Fibroblast of skin of back (primary cell): Measurements from ENCODE around the gene AP1G1. TPM values are rescaled to one million over a fixed set of nuclear protein-coding genes. Genes with fewer than 3 reads are reported as not detected.
"Not testable (repeated sequence)": the region's sequence is repeated elsewhere in the genome, so short reads cannot be mapped to it uniquely, and the experiment has no call there.

ENCODE experiments used
- DNase-seq: peaks from one replicate; pipeline ENCODE4 v3.0.0-alpha.2; 2013
- polyA plus RNA-seq, 2 experiments: library from polyadenylated mRNA; unstranded; fragments of 120-200 nt; gene quantifications; one replicate each; pipeline ENCODE4 v1.2.1, GENCODE V29; 2013; ENCODE audit not compliant: insufficient read length in 2 of 2

Gene AP1G1
- polyA plus RNA-seq (2013, experiment 1 of 2; ENCODE audit: insufficient read length): 47.4 TPM
- 50.0 TPM for polyA plus RNA-seq (2013, experiment 2 of 2; ENCODE audit: insufficient read length)

GRCh38 chr16:71808593-71809459, at the start of gene AP1G1:
TSS of gene AP1G1 (minus strand) at chr16:71808834. CDS start at chr16:71789479, 19,355 bp downstream.
- DNase-seq: peak; percentile 99

GRCh38 chr16:71855937-71856662, 47.5 kb upstream of the AP1G1 start:
- DNase-seq: no peak

- no peak for DNase-seq
These were observed 45.8 kb upstream of the AP1G1 start for GRCh38 chr16:71854369-71854948.

GRCh38 chr16:71853413-71853812, 44.8 kb upstream of the AP1G1 start:
- DNase-seq: no peak

- DNase-seq: no peak
These were observed 43.9 kb upstream of the AP1G1 start for GRCh38 chr16:71852561-71852960.

GRCh38 chr16:71852158-71852557, 43.5 kb upstream of the AP1G1 start:
- DNase-seq: no peak

- no peak for DNase-seq
These were observed 43.1 kb upstream of the AP1G1 start for GRCh38 chr16:71851746-71852145.

- no peak for DNase-seq
These were observed 40.0 kb upstream of the AP1G1 start for GRCh38 chr16:71848622-71849021.

- no peak for DNase-seq
These were observed 38.5 kb upstream of the AP1G1 start for GRCh38 chr16:71847096-71847495.

GRCh38 chr16:71846431-71846830, 37.8 kb upstream of the AP1G1 start:
- peak; percentile 8 for DNase-seq

- peak; percentile 94 for DNase-seq
These were observed 37.2 kb upstream of the AP1G1 start, which contains the start of gene ATXN1L for GRCh38 chr16:71845639-71846430. TSS of gene ATXN1L (plus strand) at chr16:71845976. CDS start at chr16:71849741, 3,765 bp downstream.

- DNase-seq: no peak
These were observed 34.9 kb upstream of the AP1G1 start for GRCh38 chr16:71843572-71843971.

GRCh38 chr16:71840052-71840451, 31.4 kb upstream of the AP1G1 start:
- peak; percentile 29 for DNase-seq

GRCh38 chr16:71837150-71837549, 28.5 kb upstream of the AP1G1 start:
- DNase-seq: no peak

GRCh38 chr16:71834291-71834690, 25.7 kb upstream of the AP1G1 start:
- DNase-seq: no peak

- not testable (repeated sequence) for DNase-seq
These were observed 23.5 kb upstream of the AP1G1 start for GRCh38 chr16:71832112-71832511.

GRCh38 chr16:71831698-71832097, 23.1 kb upstream of the AP1G1 start:
- DNase-seq: not testable (repeated sequence)

GRCh38 chr16:71830359-71830758, 21.7 kb upstream of the AP1G1 start:
- DNase-seq: no peak

- no peak for DNase-seq
These were observed 17.9 kb upstream of the AP1G1 start for GRCh38 chr16:71826533-71827017.

GRCh38 chr16:71817155-71817500, 8.5 kb upstream of the AP1G1 start:
- DNase-seq: not testable (repeated sequence)

GRCh38 chr16:71811261-71811803, 2.7 kb upstream of the AP1G1 start:
- DNase-seq: no peak

- DNase-seq: not testable (repeated sequence)
These were observed 1.5 kb upstream of the AP1G1 start for GRCh38 chr16:71810155-71810530.
